Tibial artery (tissue), 4 donors: ENCODE data around the gene PTPRN2.

Source experiments
- DNase-seq, 2 donors: peaks; one replicate each; pipeline ENCODE4 v3.0.0-alpha.2; 2019
- H3K27ac ChIP-seq, 2 donors: fragments of 200-600 bp; sonication (generic) in 1 of 2; 1 replicate in 1 of 2; 2 replicates in 1 of 2; pipeline ENCODE4 v1.5.1; 2018 to 2019; ENCODE audit warnings: mild to moderate bottlenecking in 1 of 2
- H3K27me3 ChIP-seq, 2 donors: fragments of 200-600 bp; sonication (generic) in 1 of 2; one replicate each; pipeline versions ENCODE4 v1.5.1 to v1.6.0; 2016 to 2019
- H3K36me3 ChIP-seq, 3 donors: fragments of 200-600 bp; sonication (generic) in 2 of 3; one replicate each; pipeline ENCODE4 v1.5.1; 2016 to 2019; ENCODE audit warnings: mild to moderate bottlenecking in 2 of 3
- H3K4me1 ChIP-seq, 4 donors: fragments of 200-600 bp; sonication (generic) in 2 of 4; 1 replicate in 3 of 4; 2 replicates in 1 of 4; pipeline ENCODE4 v1.5.1; 2016 to 2019
- H3K4me3 ChIP-seq, 2 donors: fragments of 200-600 bp; sonication (generic) in 1 of 2; 1 replicate in 1 of 2; 2 replicates in 1 of 2; pipeline ENCODE4 v1.5.1; 2018 to 2019; ENCODE audit warnings: mild to moderate bottlenecking in 2 of 2
- H3K9me3 ChIP-seq, 3 donors: fragments of 200-600 bp; sonication (generic) in 1 of 3; one replicate each; pipeline ENCODE4 v1.5.1; 2016 to 2019
- CTCF ChIP-seq, 2 experiments: fragments of 200-600 bp in 1 of 2; fragments of 450-650 bp in 1 of 2; IDR thresholded peaks; one replicate each; pipeline ENCODE4 v1.5.1; 2017 to 2019; ENCODE audit warnings: antibody characterized with exemption in 2 of 2, mild to moderate bottlenecking in 1 of 2, moderate library complexity in 1 of 2
- intact Hi-C: fragments of 100-400 bp; cut with DNase I; formaldehyde crosslinking; loops from one replicate; pipeline ENCODE4 v1.15.0; 2023; ENCODE audit warnings: low total_unique reads

PTPRN2 gene

GRCh38 chr7:157561816-157562410 lies 1025.7 kb downstream of the PTPRN2 start:
- Histone ChIP-seq H3K27ac (no peak overlapping the region), H3K4me3 (no peak overlapping the region), H3K27me3 (no peaks in the 10 kb centered on the region), H3K9me3 (no peaks in the 10 kb centered on the region), H3K4me1 (no peaks in the 10 kb centered on the region), H3K36me3 (no peaks in the 10 kb centered on the region)
- no peak for DNase-seq
- no peak for TF ChIP-seq CTCF (IDR thresholded peaks at IDR 0.05)
- intact Hi-C loops = no loop called here

DNA sequence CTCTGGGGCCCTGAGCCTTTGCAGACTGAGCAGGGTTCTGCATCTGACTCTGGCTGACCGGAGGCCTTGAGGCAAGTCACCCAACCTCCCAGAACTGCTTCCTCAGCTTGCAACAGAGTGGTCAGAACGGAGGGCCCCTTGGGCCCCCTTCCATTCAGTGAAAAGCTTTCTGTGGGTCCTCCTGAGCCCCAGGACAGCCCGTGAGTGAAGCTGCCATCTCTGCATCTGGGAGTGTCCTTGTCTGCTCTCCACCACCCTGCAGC lies 1026.2 kb downstream of the PTPRN2 start:
- Histone ChIP-seq H3K4me1 (no peaks in the 10 kb centered on the region), H3K36me3 (no peaks in the 10 kb centered on the region), H3K27ac (no peak overlapping the region), H3K4me3 (no peak overlapping the region), H3K27me3 (no peaks in the 10 kb centered on the region), H3K9me3 (no peaks in the 10 kb centered on the region)
- TF ChIP-seq CTCF (IDR thresholded peaks at IDR 0.05) = no peak
- no peak for DNase-seq
- intact Hi-C loops = no loop called here

DNA sequence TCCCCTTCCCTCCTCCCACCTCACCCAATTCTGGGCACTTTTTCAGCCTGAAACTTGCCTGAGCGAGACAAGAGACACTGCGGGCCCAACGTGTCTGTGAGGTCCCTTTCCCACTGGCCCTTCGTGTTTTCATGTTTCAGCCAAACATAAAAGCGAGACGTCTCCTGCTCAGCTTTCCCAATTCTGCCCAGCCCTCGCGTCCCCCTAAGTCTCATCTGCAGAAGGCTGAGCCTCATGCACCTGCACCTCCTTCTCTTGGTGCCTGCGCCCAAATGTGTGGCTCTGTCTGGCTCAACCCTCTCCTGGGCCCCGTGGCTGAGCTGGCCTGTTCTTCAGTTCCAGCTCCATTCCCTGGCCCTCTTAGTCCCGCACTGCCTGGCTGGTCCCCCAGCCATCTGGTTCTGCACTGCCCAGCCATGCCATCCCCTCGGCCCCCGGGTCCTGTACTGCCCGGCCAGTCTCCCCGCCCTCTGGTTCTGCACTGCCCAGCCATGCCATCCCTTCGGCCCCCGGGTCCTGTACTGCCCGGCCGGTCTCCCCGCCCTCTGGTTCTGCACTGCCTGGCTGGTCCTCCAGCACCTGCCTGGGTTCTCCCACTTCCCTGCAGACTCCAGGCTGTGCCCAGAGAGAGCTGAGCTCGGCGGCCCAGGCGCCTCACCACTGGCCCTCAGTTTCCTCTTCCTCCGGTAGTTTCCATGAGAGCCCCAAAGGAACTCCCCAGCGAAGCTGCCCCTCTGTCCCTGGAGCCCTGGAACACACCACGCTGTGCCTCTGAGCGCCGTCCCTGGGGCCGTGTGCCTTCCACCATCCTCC lies 1026.7 kb downstream of the PTPRN2 start:
- Histone ChIP-seq H3K27me3 (no peaks in the 10 kb centered on the region), H3K4me1 (no peaks in the 10 kb centered on the region), H3K36me3 (no peaks in the 10 kb centered on the region), H3K4me3 (no peak overlapping the region), H3K9me3 (no peaks in the 10 kb centered on the region), H3K27ac (no peak overlapping the region)
- TF ChIP-seq CTCF (IDR thresholded peaks at IDR 0.05) = no peak
- peak in 1 of 2 donors; percentile 51 for DNase-seq
- intact Hi-C loops = no loop called here

DNA sequence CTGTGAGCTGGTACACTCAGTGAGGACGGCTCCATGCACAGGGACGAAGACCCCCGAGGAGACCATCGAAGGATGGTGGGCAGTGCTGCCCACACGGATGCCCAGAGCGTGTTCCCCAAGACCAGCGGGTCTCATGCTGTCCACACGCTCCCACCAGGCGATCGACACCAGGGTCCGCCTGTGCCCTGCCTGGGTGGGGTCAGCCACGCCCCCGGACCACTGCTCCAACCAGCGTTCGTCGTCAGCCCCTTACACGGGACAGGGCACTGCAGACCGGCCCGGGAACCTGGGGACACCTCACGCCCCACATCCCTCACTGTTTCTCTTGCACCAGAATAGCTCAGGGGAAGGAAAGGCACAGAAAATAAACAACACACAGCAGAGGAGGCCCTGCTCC lies 1027.4 kb downstream of the PTPRN2 start:
- no peaks in the 10 kb centered on the region for H3K36me3 ChIP-seq
- no peak for TF ChIP-seq CTCF (IDR thresholded peaks at IDR 0.05)
- H3K4me3 ChIP-seq = no peak overlapping the region
- DNase-seq = peak in 1 of 2 donors; percentile 51
- no peaks in the 10 kb centered on the region for H3K27me3 ChIP-seq
- intact Hi-C loops = no loop called here
- H3K9me3 ChIP-seq = no peaks in the 10 kb centered on the region
- no peaks in the 10 kb centered on the region for H3K4me1 ChIP-seq
- H3K27ac ChIP-seq = no peak overlapping the region

DNA sequence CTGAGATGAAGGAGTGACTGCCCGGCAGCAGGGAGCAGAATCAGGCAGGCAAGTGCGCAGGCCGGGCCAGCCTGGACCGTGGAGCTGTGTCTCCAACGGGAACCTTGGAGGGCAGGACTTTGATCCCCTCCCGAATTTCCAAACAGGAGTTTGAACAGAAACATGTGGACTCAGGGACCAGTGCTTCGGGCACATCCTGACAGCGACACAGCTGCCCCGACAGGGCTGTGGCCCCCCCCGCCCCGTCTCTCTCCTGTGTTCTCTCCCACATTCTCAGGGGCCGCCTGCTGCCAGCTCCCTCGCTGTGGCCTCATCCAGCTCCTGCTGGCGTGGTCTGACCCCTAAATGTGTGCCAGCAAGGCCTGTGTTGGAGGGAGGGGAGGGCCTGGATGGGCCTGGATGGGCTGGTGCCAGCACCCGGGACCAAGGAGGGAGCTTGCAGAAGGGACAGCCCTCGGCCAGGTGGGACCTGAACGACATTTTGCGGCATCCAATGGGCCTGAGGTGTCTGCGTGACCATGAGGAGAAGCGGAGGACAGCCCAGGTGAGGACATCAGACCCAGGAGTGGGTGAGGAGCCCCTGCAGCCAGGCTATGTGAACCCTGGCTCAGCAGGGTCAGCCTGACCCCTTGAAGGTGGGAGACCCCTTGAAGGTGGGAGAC lies 1027.9 kb downstream of the PTPRN2 start:
- Histone ChIP-seq H3K9me3 (no peaks in the 10 kb centered on the region), H3K27me3 (no peaks in the 10 kb centered on the region), H3K4me1 (no peaks in the 10 kb centered on the region), H3K4me3 (no peak overlapping the region), H3K36me3 (no peaks in the 10 kb centered on the region), H3K27ac (no peak overlapping the region)
- intact Hi-C loops = no loop called here
- DNase-seq = peak; percentile 10 to 54
- no peak for TF ChIP-seq CTCF (IDR thresholded peaks at IDR 0.05)
